H9 (cell line): ENCODE measurements around the gene SEC23IP. TPM values are rescaled to one million over a fixed set of nuclear protein-coding genes. Genes with fewer than 3 reads are reported as not detected.

Experiments
- DNase-seq: peaks from one replicate; pipeline ENCODE4 v3.0.0-alpha.2; 2017
- H2AFZ ChIP-seq: one replicate; pipeline ENCODE4 v1.6.1; 2013; ENCODE audit warnings: mild to moderate bottlenecking, low read length, control low read depth, moderate library complexity
- H2AK5ac ChIP-seq: 2 replicates; pipeline ENCODE4 v1.6.1; 2013; ENCODE audit warnings: low read length, control low read depth, mixed read lengths; ENCODE audit not compliant: insufficient read length
- H2BK120ac ChIP-seq: one replicate; pipeline ENCODE4 v1.6.1; 2013; ENCODE audit warnings: low read depth, mild to moderate bottlenecking, low read length, control low read depth, inconsistent platforms; ENCODE audit not compliant: poor library complexity, severe bottlenecking
- H2BK12ac ChIP-seq: 2 replicates; pipeline ENCODE4 v1.6.1; 2013; ENCODE audit warnings: low read length, control low read depth, mixed read lengths, low read depth; ENCODE audit not compliant: insufficient read length
- H2BK15ac ChIP-seq: 2 replicates; pipeline ENCODE4 v1.6.1; 2013; ENCODE audit warnings: low read depth, low read length, control low read depth
- H2BK20ac ChIP-seq: one replicate; pipeline ENCODE4 v1.6.1; 2013; ENCODE audit warnings: low read depth, mild to moderate bottlenecking, low read length, control low read depth, inconsistent platforms; ENCODE audit not compliant: poor library complexity, severe bottlenecking
- H2BK5ac ChIP-seq: 2 replicates; pipeline ENCODE4 v1.6.1; 2013; ENCODE audit warnings: low read length, control low read depth, mixed read lengths; ENCODE audit not compliant: insufficient read length
- H3K14ac ChIP-seq: 2 replicates; pipeline ENCODE4 v1.6.1; 2013; ENCODE audit warnings: low read length, control low read depth; ENCODE audit not compliant: insufficient read depth
- H3K18ac ChIP-seq: 2 replicates; pipeline ENCODE4 v1.6.1; 2013; ENCODE audit warnings: low read depth, mild to moderate bottlenecking, mixed read lengths, low read length, control low read depth; ENCODE audit not compliant: insufficient read length
- H3K23ac ChIP-seq: 2 replicates; pipeline ENCODE4 v1.6.1; 2013; ENCODE audit warnings: low read length, control low read depth, mixed read lengths, low read depth; ENCODE audit not compliant: insufficient read length
- H3K23me2 ChIP-seq: 2 replicates; pipeline ENCODE4 v1.6.1; 2013; ENCODE audit warnings: low read depth, mild to moderate bottlenecking, mixed read lengths, low read length, control low read depth; ENCODE audit not compliant: insufficient read length, poor library complexity, severe bottlenecking
- H3K27ac ChIP-seq: 2 replicates; pipeline ENCODE4 v1.5.1; 2013; ENCODE audit warnings: low read length, control low read depth, mixed read lengths, low read depth; ENCODE audit not compliant: insufficient read length
- H3K27me3 ChIP-seq: 2 replicates; pipeline ENCODE4 v1.6.1; 2013; ENCODE audit warnings: low read length, control low read depth, inconsistent platforms; ENCODE audit not compliant: insufficient read depth
- H3K4ac ChIP-seq: 2 replicates; pipeline ENCODE4 v1.6.1; 2013; ENCODE audit warnings: low read depth, mild to moderate bottlenecking, control low read depth, inconsistent platforms, low read length, moderate library complexity
- H3K4me1 ChIP-seq: 2 replicates; pipeline ENCODE4 v1.6.1; 2013; ENCODE audit warnings: low read length, control low read depth, inconsistent platforms; ENCODE audit not compliant: insufficient read depth
- H3K4me2 ChIP-seq: 2 replicates; pipeline ENCODE4 v1.6.1; 2013; ENCODE audit warnings: low read length, control low read depth, mixed read lengths; ENCODE audit not compliant: insufficient read length, insufficient read depth
- H3K56ac ChIP-seq: 2 replicates; pipeline ENCODE4 v1.6.1; 2013; ENCODE audit warnings: low read depth, mild to moderate bottlenecking, mixed read lengths, low read length, control low read depth; ENCODE audit not compliant: insufficient read length
- H3K79me1 ChIP-seq: 2 replicates; pipeline ENCODE4 v1.6.1; 2013; ENCODE audit warnings: low read depth, mild to moderate bottlenecking, moderate library complexity, low read length, control low read depth, inconsistent platforms; ENCODE audit not compliant: insufficient read depth, poor library complexity, severe bottlenecking
- H3K79me2 ChIP-seq: 2 replicates; pipeline ENCODE4 v1.6.1; 2013; ENCODE audit warnings: low read length, control low read depth, inconsistent platforms; ENCODE audit not compliant: insufficient read depth
- H3K9ac ChIP-seq: 2 replicates; pipeline ENCODE4 v1.6.1; 2013; ENCODE audit warnings: low read length, control low read depth, mixed read lengths; ENCODE audit not compliant: insufficient read length; ENCODE audit errors: extremely low read depth
- H3K9me3 ChIP-seq: one replicate; pipeline ENCODE4 v1.6.1; 2013; ENCODE audit warnings: low read depth, low read length, inconsistent platforms; ENCODE audit not compliant: control insufficient read depth
- H3T11ph ChIP-seq: one replicate; pipeline ENCODE4 v1.6.1; 2013; ENCODE audit warnings: mild to moderate bottlenecking, low read length, control low read depth, inconsistent platforms
- H4K20me1 ChIP-seq: one replicate; pipeline ENCODE4 v1.6.1; 2013; ENCODE audit not compliant: control insufficient read depth, insufficient read length, insufficient read depth
- H4K5ac ChIP-seq: 2 replicates; pipeline ENCODE4 v1.6.1; 2013; ENCODE audit warnings: low read depth, mild to moderate bottlenecking, mixed read lengths, low read length, control low read depth; ENCODE audit not compliant: insufficient read length
- H4K8ac ChIP-seq: replicated peaks from 2 replicates; pipeline ENCODE4 v1.6.1; 2013; ENCODE audit warnings: low read length, control low read depth, mixed read lengths, low read depth; ENCODE audit not compliant: insufficient read length
- H4K91ac ChIP-seq: 2 replicates; pipeline ENCODE4 v1.6.1; 2013; ENCODE audit warnings: low read depth, mild to moderate bottlenecking, moderate library complexity, mixed read lengths, low read length, control low read depth; ENCODE audit not compliant: insufficient read length
- H3K27ac Mint-ChIP-seq, 3 experiments: 2 replicates in 2 of 3; 3 replicates in 1 of 3; pipeline ENCODE4 v1.8.0; 2020 to 2021; ENCODE audit warnings: mixed read lengths in 3 of 3, mild to moderate bottlenecking in 1 of 3, moderate library complexity in 1 of 3
- H3K27me3 Mint-ChIP-seq: 2 replicates; pipeline ENCODE4 v1.8.0; 2021; ENCODE audit warnings: low read depth, mild to moderate bottlenecking, moderate library complexity, mixed read lengths
- H3K36me3 Mint-ChIP-seq, 3 experiments: 2 replicates in 2 of 3; 3 replicates in 1 of 3; pipeline ENCODE4 v1.8.0; 2020 to 2021; ENCODE audit warnings: low read depth in 3 of 3, mixed read lengths in 3 of 3; ENCODE audit not compliant: insufficient read depth in 1 of 3
- H3K4me1 Mint-ChIP-seq, 2 experiments: 2 replicates each; pipeline ENCODE4 v1.8.0; 2020; ENCODE audit warnings: mixed read lengths in 2 of 2
- H3K4me3 Mint-ChIP-seq, 2 experiments: 2 replicates in 1 of 2; 3 replicates in 1 of 2; pipeline ENCODE4 v1.8.0; 2020 to 2021; ENCODE audit warnings: mild to moderate bottlenecking in 2 of 2, mixed read lengths in 2 of 2, moderate library complexity in 1 of 2
- H3K9me3 Mint-ChIP-seq, 2 experiments: 2 replicates in 1 of 2; 3 replicates in 1 of 2; pipeline ENCODE4 v1.8.0; 2020; ENCODE audit warnings: mild to moderate bottlenecking in 2 of 2, mixed read lengths in 2 of 2, moderate library complexity in 1 of 2
- WGBS: extraction: QIAGEN DNeasy Blood & Tissue Kit; methylation state at CpG from one replicate; pipeline ENCODE4 v1.1.7; 2013; ENCODE audit warnings: missing lambda C conversion rate, low lambda C conversion rate, mixed read lengths; ENCODE audit not compliant: insufficient read length; ENCODE audit errors: extremely low coverage; 5-methylcytosine and 5-hydroxymethylcytosine counted together
- total RNA-seq: library from RNA; stranded (reverse); gene quantifications from 2 replicates; pipeline ENCODE4 v1.2.1, GENCODE V29; 2021
- TF ChIP-seq, protein P1 (sequence below): fragments of 200-600 bp; sonication (generic); conservative IDR thresholded peaks from 3 replicates; pipeline ENCODE4 v1.8.0; 2021; ENCODE audit warnings: antibody characterized with exemption, mild to moderate bottlenecking

Gene SEC23IP
- total RNA-seq, 1 experiment from 2014 or later = 93.0 TPM

DNA sequence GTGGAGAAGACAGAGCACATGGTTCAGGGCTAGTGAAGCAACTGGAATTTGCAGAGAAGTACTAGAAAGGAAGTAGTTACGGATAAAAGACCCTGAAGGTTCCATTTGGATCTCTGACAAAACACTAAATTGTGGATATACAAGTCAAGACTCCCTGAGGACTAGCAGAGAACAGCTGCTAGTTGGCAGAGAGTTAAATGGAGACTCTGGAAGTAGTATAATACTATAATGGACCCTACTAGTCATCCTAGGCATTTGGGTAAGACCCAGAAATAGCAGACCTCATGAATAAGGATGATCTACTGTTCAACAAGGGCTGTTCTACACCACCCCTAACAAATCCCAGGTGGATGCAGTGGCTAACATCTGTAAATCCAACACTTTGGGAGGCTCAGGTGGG is 39.0 kb upstream of the SEC23IP start:
- no CpG with 5 or more reads among the region's 1 CpG for WGBS
- no peaks in the 10 kb centered on the region for H3K27me3 Mint-ChIP-seq
- H3K9me3 ChIP-seq = no peaks in the 10 kb centered on the region

More for the DNA sequence above, 39.0 kb upstream of the SEC23IP start:
- no peak overlapping the region for H3T11ph ChIP-seq
- H3K4ac ChIP-seq = no peak overlapping the region
- H3K18ac ChIP-seq = no peak overlapping the region
- H3K23me2 ChIP-seq = no peaks in the 10 kb centered on the region
- H3K79me2 ChIP-seq = no peaks in the 10 kb centered on the region
- H4K8ac ChIP-seq = no peak overlapping the region
- H3K4me2 ChIP-seq = no peak overlapping the region
- H3K4me1 Mint-ChIP-seq = peaks cover 0 to 4% of the 10 kb centered on the region in 2 experiments; a peak in 2 of 4 replicates
- no peak overlapping the region for H2AK5ac ChIP-seq
- H2BK20ac ChIP-seq = no peak overlapping the region
- no peak overlapping the region for H4K5ac ChIP-seq
- H2BK120ac ChIP-seq = no peak overlapping the region
- no peaks in the 10 kb centered on the region for H3K27me3 ChIP-seq
- no peak for DNase-seq
- H3K36me3 Mint-ChIP-seq = peaks cover 24 to 69% (median 57%) of the 10 kb centered on the region in 3 experiments; a peak in 6 of 7 replicates
- no peak overlapping the region for H2BK5ac ChIP-seq
- H3K23ac ChIP-seq = no peak overlapping the region
- H3K14ac ChIP-seq = no peak overlapping the region
- H4K91ac ChIP-seq = no peak overlapping the region
- no peak overlapping the region for H3K4me3 Mint-ChIP-seq
- H4K20me1 ChIP-seq = no peaks in the 10 kb centered on the region
- H3K9me3 Mint-ChIP-seq = no peaks in the 10 kb centered on the region
- 0 out of 7 replicates have a peak overlapping the region, but pooled peaks of 1 of the 3 experiments have one; percentile 13 for H3K27ac Mint-ChIP-seq
- TF ChIP-seq, protein P1, sequence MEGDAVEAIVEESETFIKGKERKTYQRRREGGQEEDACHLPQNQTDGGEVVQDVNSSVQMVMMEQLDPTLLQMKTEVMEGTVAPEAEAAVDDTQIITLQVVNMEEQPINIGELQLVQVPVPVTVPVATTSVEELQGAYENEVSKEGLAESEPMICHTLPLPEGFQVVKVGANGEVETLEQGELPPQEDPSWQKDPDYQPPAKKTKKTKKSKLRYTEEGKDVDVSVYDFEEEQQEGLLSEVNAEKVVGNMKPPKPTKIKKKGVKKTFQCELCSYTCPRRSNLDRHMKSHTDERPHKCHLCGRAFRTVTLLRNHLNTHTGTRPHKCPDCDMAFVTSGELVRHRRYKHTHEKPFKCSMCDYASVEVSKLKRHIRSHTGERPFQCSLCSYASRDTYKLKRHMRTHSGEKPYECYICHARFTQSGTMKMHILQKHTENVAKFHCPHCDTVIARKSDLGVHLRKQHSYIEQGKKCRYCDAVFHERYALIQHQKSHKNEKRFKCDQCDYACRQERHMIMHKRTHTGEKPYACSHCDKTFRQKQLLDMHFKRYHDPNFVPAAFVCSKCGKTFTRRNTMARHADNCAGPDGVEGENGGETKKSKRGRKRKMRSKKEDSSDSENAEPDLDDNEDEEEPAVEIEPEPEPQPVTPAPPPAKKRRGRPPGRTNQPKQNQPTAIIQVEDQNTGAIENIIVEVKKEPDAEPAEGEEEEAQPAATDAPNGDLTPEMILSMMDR = no peak
- H3K9ac ChIP-seq = no peak overlapping the region
- no peaks in the 10 kb centered on the region for H3K79me1 ChIP-seq
- no peak overlapping the region for H3K56ac ChIP-seq
- no peak overlapping the region for H3K27ac ChIP-seq
- no peaks in the 10 kb centered on the region; the same call in 1 of the 2 replicates for H3K4me1 ChIP-seq
- H2BK15ac ChIP-seq = no peak overlapping the region
- H2BK12ac ChIP-seq = no peak overlapping the region
- no peak overlapping the region for H2AFZ ChIP-seq
